ENCODE measurements around the gene LAYN.

The LAYN gene

GRCh38 chr11:111531687-111532364 is 8.7 kb upstream of the LAYN start:
- DNase-seq, result no peak

GRCh38 chr11:111532365-111532709 is 8.2 kb upstream of the LAYN start:
- DNase-seq, result no peak

- no peak for DNase-seq
Measured at GRCh38 chr11:111535281-111535680, 5.2 kb upstream of the LAYN start.

- no peak for DNase-seq
Measured at GRCh38 chr11:111537336-111537860, 3.1 kb upstream of the LAYN start.

GRCh38 chr11:111538407-111539114 is 2.0 kb upstream of the LAYN start:
- DNase-seq, result no peak

- DNase-seq, result no peak
Measured at GRCh38 chr11:111539426-111540113, 950 bp upstream of the LAYN start.

GRCh38 chr11:111540937-111541253 is 375 bp downstream of the LAYN start:
- DNase-seq, result no peak

GRCh38 chr11:111541254-111542061 is 938 bp downstream of the LAYN start:
- DNase-seq, result no peak

- no peak for DNase-seq
Measured at GRCh38 chr11:111542606-111543275, 2.2 kb downstream of the LAYN start.

- no peak for DNase-seq
Measured at GRCh38 chr11:111548525-111548924, 8.0 kb downstream of the LAYN start.

GRCh38 chr11:111549196-111549868 is 8.8 kb downstream of the LAYN start:
- no peak for DNase-seq

GRCh38 chr11:111549869-111550203 is 9.3 kb downstream of the LAYN start:
- no peak for DNase-seq

GRCh38 chr11:111550258-111550657 is 9.7 kb downstream of the LAYN start:
- DNase-seq, result no peak

GRCh38 chr11:111554532-111554931 is 14.0 kb downstream of the LAYN start:
- DNase-seq, result no peak

- DNase-seq, result no peak
Measured at GRCh38 chr11:111555255-111555654, 14.7 kb downstream of the LAYN start.

GRCh38 chr11:111557425-111558111 is 17.0 kb downstream of the LAYN start:
- no peak for DNase-seq

GRCh38 chr11:111559800-111560464 is 19.4 kb downstream of the LAYN start:
- no peak for DNase-seq

- no peak for DNase-seq
Measured at GRCh38 chr11:111560800-111561199, 20.3 kb downstream of the LAYN start.

- DNase-seq, result no peak
Measured at GRCh38 chr11:111561306-111561705, 20.8 kb downstream of the LAYN start.

GRCh38 chr11:111561791-111562325 is 21.3 kb downstream of the LAYN start:
- no peak for DNase-seq
